H1 (cell line): ENCODE results near the gene CACNA1F. TPM values are rescaled to one million over a fixed set of nuclear protein-coding genes. Genes with fewer than 3 reads are reported as not detected.

Source experiments
- CTCF ChIA-PET: fragments of 300-600 bp; sonication (Branson Sonifier 250); formaldehyde crosslinking; loops from one replicate; lab custom pipeline; 2021; ENCODE audit not compliant: partially characterized antibody; lab: Charles Lee
- POLR2A ChIA-PET: fragments of 300-600 bp; sonication (Branson Sonifier 250); formaldehyde crosslinking; loops from one replicate; lab custom pipeline; 2021; ENCODE audit warnings: inconsistent platforms; ENCODE audit not compliant: partially characterized antibody; lab: Charles Lee
- DNase-seq, 2 experiments: peaks; one replicate each; pipeline versions ENCODE4 v3.0.0 to v3.0.0-alpha.2; 2010 to 2022; ENCODE audit warnings: low spot score in 2 of 2, low read depth in 1 of 2, mixed read lengths in 1 of 2
- FAIRE-seq: peaks from 2 replicates; lab custom pipeline; 2011; peaks lifted over from hg19 to GRCh38; lab: Jason Lieb, UNC
- H2AFZ ChIP-seq: 2 replicates; pipeline ENCODE4 v1.8.1; 2012; ENCODE audit warnings: low read length, inconsistent platforms
- H2AK5ac ChIP-seq: 2 replicates; pipeline ENCODE4 v1.6.1; 2013; ENCODE audit warnings: low read depth, low read length
- H2BK120ac ChIP-seq: replicated peaks from 2 replicates; pipeline ENCODE3; 2013; ENCODE audit warnings: low read depth, low read length, inconsistent platforms
- H2BK12ac ChIP-seq: 2 replicates; pipeline ENCODE4 v1.6.1; 2013; ENCODE audit warnings: low read depth, low read length
- H2BK15ac ChIP-seq: 2 replicates; pipeline ENCODE4 v1.6.1; 2013; ENCODE audit warnings: low read length
- H2BK20ac ChIP-seq: 2 replicates; pipeline ENCODE4 v1.6.1; 2013; ENCODE audit warnings: low read length
- H2BK5ac ChIP-seq: 2 replicates; pipeline ENCODE4 v1.6.1; 2013; ENCODE audit warnings: low read depth, low read length
- H3K14ac ChIP-seq: 2 replicates; pipeline ENCODE4 v1.6.1; 2013; ENCODE audit warnings: inconsistent platforms; ENCODE audit not compliant: insufficient read length
- H3K18ac ChIP-seq: 2 replicates; pipeline ENCODE4 v1.6.1; 2013; ENCODE audit warnings: low read length; ENCODE audit errors: extremely low read depth
- H3K23ac ChIP-seq: 2 replicates; pipeline ENCODE4 v1.6.1; 2013; ENCODE audit warnings: inconsistent platforms; ENCODE audit not compliant: insufficient read length
- H3K23me2 ChIP-seq: 2 replicates; pipeline ENCODE4 v1.6.1; 2013; ENCODE audit warnings: low read depth, low read length
- H3K27ac ChIP-seq: 2 replicates; pipeline ENCODE4 v1.6.1; 2011; ENCODE audit warnings: low read depth, low read length, inconsistent platforms
- H3K27me3 ChIP-seq, 4 experiments: replicated peaks in 1 of 4; 1 replicate in 1 of 4; 2 replicates in 3 of 4; pipeline versions ENCODE4 v1.6.1 to v1.8.1; 2011 to 2013; ENCODE audit warnings: low read length in 3 of 4, mild to moderate bottlenecking in 3 of 4, inconsistent platforms in 2 of 4, mixed read lengths in 2 of 4, moderate library complexity in 1 of 4; ENCODE audit not compliant: control insufficient read depth in 3 of 4, insufficient read depth in 3 of 4; ENCODE audit errors: extremely low read depth in 1 of 4
- H3K36me3 ChIP-seq, 4 experiments: 2 replicates each; pipeline versions ENCODE4 v1.6.1 to v1.8.1; 2011 to 2013; ENCODE audit warnings: mild to moderate bottlenecking in 4 of 4, low read length in 3 of 4, moderate library complexity in 2 of 4, control low read depth in 1 of 4, inconsistent platforms in 1 of 4; ENCODE audit not compliant: insufficient read depth in 4 of 4, control insufficient read depth in 2 of 4
- H3K4ac ChIP-seq: replicated peaks from 2 replicates; pipeline ENCODE3; 2013; ENCODE audit warnings: low read length, low read depth, mixed read lengths, inconsistent platforms; ENCODE audit not compliant: insufficient read length
- H3K4me1 ChIP-seq, 4 experiments: replicated peaks in 1 of 4; 1 replicate in 1 of 4; 2 replicates in 3 of 4; pipeline versions ENCODE4 v1.6.1 to v1.8.1; 2011 to 2013; ENCODE audit warnings: low read length in 3 of 4, inconsistent platforms in 2 of 4, mixed read lengths in 1 of 4; ENCODE audit not compliant: insufficient read depth in 4 of 4, control insufficient read depth in 3 of 4
- H3K4me2 ChIP-seq, 2 experiments: 2 replicates each; pipeline versions ENCODE4 v1.6.1 to v1.8.1; 2011 to 2013; ENCODE audit warnings: low read depth in 2 of 2, low read length in 2 of 2, control low read depth in 1 of 2, inconsistent platforms in 1 of 2, mild to moderate bottlenecking in 1 of 2; ENCODE audit not compliant: insufficient read depth in 1 of 2
- H3K4me3 ChIP-seq, 4 experiments: fragments of 200-600, 300-600 bp in 1 of 4; sonication (generic), shearing (Covaris generic), sonication (Bioruptor Twin) in 1 of 4; 2 replicates each; pipeline versions ENCODE4 v1.5.1 to v1.8.1; 2011 to 2016; ENCODE audit warnings: low read length in 4 of 4, low read depth in 3 of 4, control low read depth in 2 of 4, inconsistent platforms in 2 of 4, mild to moderate bottlenecking in 2 of 4, mixed read lengths in 1 of 4, moderate library complexity in 1 of 4; ENCODE audit not compliant: insufficient read depth in 2 of 4; ENCODE audit errors: extremely low read depth in 1 of 4
- H3K56ac ChIP-seq: replicated peaks from 2 replicates; pipeline ENCODE3; 2013; ENCODE audit warnings: low read depth, mild to moderate bottlenecking, mixed read lengths, low read length, inconsistent platforms; ENCODE audit not compliant: insufficient read length
- H3K79me1 ChIP-seq: 2 replicates; pipeline ENCODE4 v1.6.1; 2013; ENCODE audit warnings: low read depth, low read length, control low read depth
- H3K79me2 ChIP-seq, 2 experiments: 2 replicates each; pipeline versions ENCODE4 v1.6.1 to v1.8.1; 2012 to 2013; ENCODE audit warnings: low read length in 2 of 2, mild to moderate bottlenecking in 2 of 2, inconsistent platforms in 1 of 2; ENCODE audit not compliant: insufficient read depth in 2 of 2, control insufficient read depth in 1 of 2
- H3K9ac ChIP-seq, 4 experiments: replicated peaks in 1 of 4; 1 replicate in 1 of 4; 2 replicates in 3 of 4; pipeline versions ENCODE4 v1.6.1 to v1.8.1; 2011 to 2013; ENCODE audit warnings: low read depth in 3 of 4, low read length in 3 of 4, control low read depth in 2 of 4, mild to moderate bottlenecking in 2 of 4, moderate library complexity in 2 of 4, inconsistent platforms in 1 of 4; ENCODE audit errors: extremely low read depth in 1 of 4
- H3K9me3 ChIP-seq, 2 experiments: 2 replicates each; pipeline versions ENCODE4 v1.6.1 to v1.8.1; 2012 to 2013; ENCODE audit warnings: mild to moderate bottlenecking in 2 of 2, moderate library complexity in 2 of 2, control low read depth in 1 of 2, inconsistent platforms in 1 of 2, low read depth in 1 of 2, low read length in 1 of 2, mixed read lengths in 1 of 2; ENCODE audit not compliant: insufficient read depth in 2 of 2
- H4K20me1 ChIP-seq, 2 experiments: replicated peaks in 1 of 2; 2 replicates each; pipeline versions ENCODE3 to v1.8.1; 2011 to 2013; ENCODE audit warnings: inconsistent platforms in 2 of 2, low read length in 2 of 2, mild to moderate bottlenecking in 1 of 2; ENCODE audit not compliant: insufficient read depth in 2 of 2, control insufficient read depth in 1 of 2
- H4K5ac ChIP-seq: 2 replicates; pipeline ENCODE4 v1.6.1; 2013; ENCODE audit warnings: low read length, low read depth, mixed read lengths, inconsistent platforms; ENCODE audit not compliant: insufficient read length
- H4K8ac ChIP-seq: 2 replicates; pipeline ENCODE4 v1.8.0; 2013; ENCODE audit warnings: mild to moderate bottlenecking, moderate library complexity, low read length, inconsistent platforms; ENCODE audit not compliant: insufficient read depth; ENCODE audit errors: extremely low read depth
- H4K91ac ChIP-seq: replicated peaks from 2 replicates; pipeline ENCODE3; 2013; ENCODE audit warnings: low read length, mixed read lengths, inconsistent platforms; ENCODE audit not compliant: insufficient read length
- ATF3 ChIP-seq: IDR thresholded peaks from 2 replicates; pipeline ENCODE4 v1.6.1; 2011; ENCODE audit warnings: low read depth, mild to moderate bottlenecking, low read length; ENCODE audit not compliant: insufficient read depth
- CBX5 ChIP-seq: fragments of 300-800, 300-1000 bp; sonication (generic); IDR thresholded peaks from 2 replicates; pipeline ENCODE4 v1.7.1; 2016; ENCODE audit warnings: antibody characterized with exemption, low read length, low read depth
- CBX8 ChIP-seq: fragments of 300-800, 300-1000 bp; sonication (generic); IDR thresholded peaks from 2 replicates; pipeline ENCODE4 v1.7.1; 2016; ENCODE audit warnings: low read depth, low read length, borderline replicate concordance
- E2F6 ChIP-seq: IDR thresholded peaks from 2 replicates; pipeline ENCODE4 v1.6.1; 2012; ENCODE audit warnings: inconsistent platforms
- NANOG ChIP-seq: IDR thresholded peaks from 2 replicates; pipeline ENCODE4 v1.6.1; 2011; ENCODE audit warnings: low read length, low read depth, mild to moderate bottlenecking, inconsistent platforms; ENCODE audit not compliant: insufficient read depth, poor library complexity, severe bottlenecking
- NRF1 ChIP-seq: IDR thresholded peaks from 2 replicates; pipeline ENCODE4 v1.6.1; 2011; ENCODE audit warnings: mild to moderate bottlenecking, low read depth, low read length, improper control_type of control experiment
- RBBP5 ChIP-seq: IDR thresholded peaks from 2 replicates; pipeline ENCODE4 v1.7.1; 2012; ENCODE audit warnings: low read depth, mild to moderate bottlenecking, inconsistent platforms, low read length, moderate library complexity, borderline replicate concordance
- SAP30 ChIP-seq: fragments of 300-600 bp; sonication (generic); IDR thresholded peaks from 2 replicates; pipeline ENCODE4 v1.7.1; 2012; ENCODE audit warnings: low read length, moderate library complexity, mild to moderate bottlenecking, inconsistent platforms; ENCODE audit not compliant: insufficient read depth, insufficient replicate concordance
- SUZ12 ChIP-seq: fragments of 200-600 bp; sonication (generic); IDR thresholded peaks from 2 replicates; pipeline ENCODE4 v1.6.1; 2012; ENCODE audit warnings: mild to moderate bottlenecking, inconsistent platforms, low read length, moderate library complexity, mixed read lengths
- USF2 ChIP-seq: IDR thresholded peaks from 2 replicates; pipeline ENCODE4 v1.6.1; 2011; ENCODE audit warnings: low read length, improper control_type of control experiment
- ZNF274 ChIP-seq: IDR thresholded peaks from 2 replicates; pipeline ENCODE4 v1.7.0; 2012; ENCODE audit warnings: low read length, borderline replicate concordance; ENCODE audit errors: extremely low read depth
- WGBS, 2 experiments: shearing (Covaris generic) in 1 of 2; methylation state at CpG; one replicate each; pipeline versions ENCODE4 v1.1.6 to v1.1.7; 2013 to 2015; ENCODE audit warnings: low lambda C conversion rate in 2 of 2, mixed read lengths in 2 of 2, inconsistent platforms in 1 of 2, low coverage in 1 of 2, missing lambda C conversion rate in 1 of 2; ENCODE audit not compliant: insufficient replicate concordance in 2 of 2, insufficient coverage in 1 of 2, insufficient read length in 1 of 2; ENCODE audit errors: extremely low coverage in 1 of 2, missing lambda C conversion rate in 1 of 2; 5-methylcytosine and 5-hydroxymethylcytosine counted together
- polyA plus RNA-seq, 7 experiments: library from polyadenylated mRNA; depleted of rRNA in 3 of 7; stranded (reverse) in 5 of 7; unstranded in 2 of 7; fragments of >200 nt in 5 of 7; fragments of 200-250 nt in 2 of 7; gene quantifications; 1 replicate in 5 of 7; 2 replicates in 1 of 7; 4 replicates in 1 of 7; pipeline versions ENCODE4 v1.2.1 to v1.2.3, GENCODE V29; 2011 to 2013; ENCODE audit warnings: missing spikeins in 2 of 7, mixed read lengths in 2 of 7
- total RNA-seq: library from RNA; stranded (reverse); fragmentation: NEBNext Ultra II Directional; extraction: Animal tissue kit (Norgen Biotek cat#: 25700); gene quantifications from 2 replicates; pipeline ENCODE4 v1.2.1, GENCODE V29; 2021

Gene CACNA1F
- total and polyA plus RNA-seq, 2 of the 8 experiments (the other 6 are each of a cell fraction or from before 2014, with no cell fraction given), result 0.59 to 0.84 TPM

GRCh38 chrX:49228185-49228584 lies 5.0 kb downstream of the CACNA1F start:
- no peak overlapping the region for H3K18ac ChIP-seq
- ChIA-PET CTCF (interaction anchor here (0.6 kb wide), 1 partner anchor 60 kb away, joined by 3 read pairs; no protein-coding TSS in a partner anchor), POLR2A (interaction anchor here (1.0 to 2.5 kb wide), 3 partner anchors 10 to 41 kb away, joined by 3 to 8 read pairs (median 4); no protein-coding TSS in a partner anchor)
- TF ChIP-seq NRF1 (no peak), E2F6 (no peak), ZNF274 (no peak), SAP30 (no peak), CBX5 (no peak), USF2 (no peak), NANOG (no peak), RBBP5 (no peak), CBX8 (no peak), ATF3 (no peak), SUZ12 (no peak)

More at GRCh38 chrX:49228185-49228584, 5.0 kb downstream of the CACNA1F start:
- Histone ChIP-seq H3K27me3 (no peaks in the 10 kb centered on the region), H3K9me3 (no peaks in the 10 kb centered on the region), H3K4ac (no peak overlapping the region), H2BK20ac (no peak overlapping the region), H3K4me2 (no peak overlapping the region), H3K9ac (no peak overlapping the region), H2BK12ac (no peak overlapping the region), H3K23ac (no peak overlapping the region), H3K27ac (no peak overlapping the region), H4K91ac (no peak overlapping the region), H2AK5ac (peak overlapping the region; percentile 53; the same call in 1 of the 2 replicates), H3K4me1 (peaks cover 0 to 7% (median 3%) of the 10 kb centered on the region in 4 experiments; a peak in 2 of 7 replicates), H2BK15ac (no peak overlapping the region), H3K79me1 (no peaks in the 10 kb centered on the region), H3K56ac (no peak overlapping the region), H2AFZ (no peak overlapping the region), H4K8ac (no peak overlapping the region), H2BK5ac (no peak overlapping the region), H3K23me2 (peaks cover 11% of the 10 kb centered on the region; the same call in 1 of the 2 replicates), H4K5ac (no peak overlapping the region), H3K14ac (no peak overlapping the region), H3K79me2 (no peaks in the 10 kb centered on the region), H4K20me1 (no peaks in the 10 kb centered on the region), H2BK120ac (no peak overlapping the region), H3K36me3 (no peaks in the 10 kb centered on the region), H3K4me3 (no peak overlapping the region)
- FAIRE-seq (no peak), DNase-seq (no peak)
- 93% methylated on average over 8 of the region's 17 CpGs; no CpG with 5 or more reads in 1 of the 2 experiments for WGBS, 2 experiments
